ENCODE results near the gene STAM. TPM values are rescaled to one million over a fixed set of nuclear protein-coding genes. Genes with fewer than 3 reads are reported as not detected.

Gene STAM
- total and polyA plus RNA-seq, 2 donors (not counting 3 experiments of a cell fraction or from before 2014, with no cell fraction given) = 17.7 to 20.0 TPM

DNA sequence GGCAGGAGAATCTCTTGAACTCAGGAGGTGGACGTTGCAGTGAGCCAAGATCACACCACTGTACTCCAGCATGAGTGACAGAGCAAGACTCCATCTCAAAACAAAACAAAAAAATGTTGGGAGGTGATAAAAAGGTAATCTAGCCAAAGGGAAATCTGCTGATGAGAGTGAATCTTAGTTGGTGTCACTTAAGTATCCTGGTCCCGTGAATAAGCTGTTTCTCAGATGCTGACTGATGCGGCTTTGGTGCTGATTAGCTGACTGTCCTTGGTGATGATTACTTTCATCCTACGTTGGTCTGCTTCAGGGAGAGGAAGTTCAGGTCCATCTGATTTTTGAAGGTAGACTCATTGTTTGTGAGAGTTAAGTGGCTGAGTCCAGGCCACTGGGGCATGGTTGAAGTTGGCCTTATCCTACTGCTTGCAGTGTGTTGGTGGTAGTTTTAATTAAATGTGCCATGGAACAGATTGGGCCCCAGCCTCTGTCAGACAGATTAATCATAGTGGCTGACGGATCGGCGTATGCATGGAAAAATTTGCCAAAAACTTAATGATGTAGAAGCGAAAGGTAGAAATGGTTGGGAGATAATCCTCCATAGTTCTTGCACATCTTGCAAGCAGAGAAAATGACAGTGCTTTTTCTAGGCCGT lies 90.6 kb downstream of the STAM start:
- H2AFZ ChIP-seq (ENCODE audit: low read depth, low read length) = no peak overlapping the region
- no peak overlapping the region for H3K4me3 ChIP-seq (replicated peaks in 1 of 3; ENCODE audit: insufficient read depth in 1 of 3, low read depth in 1 of 3, low read length in 3 of 3)
- no TSS peak for BruUV-seq (replicated peaks)
- no peaks in the 10 kb centered on the region for H3K9me1 ChIP-seq (replicated peaks; ENCODE audit: control insufficient read depth, extremely low read depth, insufficient read depth, low read length)
- ChIA-PET CTCF (interaction anchor here (0.8 to 4.5 kb wide), 12 partner anchors 9 to 146 kb away, joined by 3 to 38 read pairs (median 3); partner anchors contain the start of gene STAM), POLR2A (no interaction called here)
- no peaks in the 10 kb centered on the region for H4K20me1 ChIP-seq (replicated peaks; ENCODE audit: control insufficient read depth, extremely low read depth, insufficient read depth, low read length)
- dilution Hi-C loops (cut with MboI; ENCODE audit: extremely low pct_ligation_motif_present, low sequenced_read_pairs) = no loop called here
- no peaks in the 10 kb centered on the region for H3K79me2 ChIP-seq (ENCODE audit: control insufficient read depth, insufficient read depth, low read length)
- H3K36me3 ChIP-seq (ENCODE audit: control insufficient read depth in 2 of 2, extremely low read depth in 1 of 2, insufficient read depth in 2 of 2, low read length in 2 of 2) = no peaks in the 10 kb centered on the region
- no peak overlapping the region for H3K27ac ChIP-seq (ENCODE audit: insufficient read depth, low read depth, low read length)
- no peaks in the 10 kb centered on the region for H3K9me3 ChIP-seq (replicated peaks; ENCODE audit: control insufficient read depth, insufficient read depth, low read length)
- intact Hi-C loops (cut with micrococcal nuclease) = loop anchor here (1.0 kb wide), 1 partner anchor 90 kb away; the partner anchor contains the start of gene STAM
- FAIRE-seq = no peak
- H3K27me3 ChIP-seq (ENCODE audit: control insufficient read depth in 2 of 2, insufficient read depth in 2 of 2, low read length in 2 of 2) = no peaks in the 10 kb centered on the region
- H3K4me1 ChIP-seq (ENCODE audit: control insufficient read depth, extremely low read depth, insufficient read depth, low read length) = peaks cover 9% of the 10 kb centered on the region
- no peak for DNase-seq (ENCODE audit: low read depth, low spot score)
- no peak overlapping the region for H3K9ac ChIP-seq (replicated peaks; ENCODE audit: extremely low read depth, insufficient read depth, low read length)
- no peak overlapping the region for H3K4me2 ChIP-seq (ENCODE audit: insufficient read depth, low read length)
- TF ChIP-seq, protein P1, sequence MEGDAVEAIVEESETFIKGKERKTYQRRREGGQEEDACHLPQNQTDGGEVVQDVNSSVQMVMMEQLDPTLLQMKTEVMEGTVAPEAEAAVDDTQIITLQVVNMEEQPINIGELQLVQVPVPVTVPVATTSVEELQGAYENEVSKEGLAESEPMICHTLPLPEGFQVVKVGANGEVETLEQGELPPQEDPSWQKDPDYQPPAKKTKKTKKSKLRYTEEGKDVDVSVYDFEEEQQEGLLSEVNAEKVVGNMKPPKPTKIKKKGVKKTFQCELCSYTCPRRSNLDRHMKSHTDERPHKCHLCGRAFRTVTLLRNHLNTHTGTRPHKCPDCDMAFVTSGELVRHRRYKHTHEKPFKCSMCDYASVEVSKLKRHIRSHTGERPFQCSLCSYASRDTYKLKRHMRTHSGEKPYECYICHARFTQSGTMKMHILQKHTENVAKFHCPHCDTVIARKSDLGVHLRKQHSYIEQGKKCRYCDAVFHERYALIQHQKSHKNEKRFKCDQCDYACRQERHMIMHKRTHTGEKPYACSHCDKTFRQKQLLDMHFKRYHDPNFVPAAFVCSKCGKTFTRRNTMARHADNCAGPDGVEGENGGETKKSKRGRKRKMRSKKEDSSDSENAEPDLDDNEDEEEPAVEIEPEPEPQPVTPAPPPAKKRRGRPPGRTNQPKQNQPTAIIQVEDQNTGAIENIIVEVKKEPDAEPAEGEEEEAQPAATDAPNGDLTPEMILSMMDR (IDR thresholded peaks at IDR 0.05; ENCODE audit: extremely low read depth in 1 of 2, insufficient read depth in 1 of 2, low read depth in 1 of 2, low read length in 2 of 2) = no peak
- TF ChIP-seq, protein P2, sequence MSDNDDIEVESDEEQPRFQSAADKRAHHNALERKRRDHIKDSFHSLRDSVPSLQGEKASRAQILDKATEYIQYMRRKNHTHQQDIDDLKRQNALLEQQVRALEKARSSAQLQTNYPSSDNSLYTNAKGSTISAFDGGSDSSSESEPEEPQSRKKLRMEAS (IDR thresholded peaks at IDR 0.05; ENCODE audit: insufficient read depth, insufficient read length) = no peak
- TF ChIP-seq POLR2AphosphoS5 (IDR thresholded peaks at IDR 0.05; ENCODE audit: insufficient read depth, low read depth, low read length) (no peak), FOS (IDR thresholded peaks at IDR 0.05; ENCODE audit: borderline replicate concordance, insufficient read depth, low read length) (no peak), POLR2A (IDR thresholded peaks at IDR 0.05; ENCODE audit: low read depth, low read length) (no peak), GATA2 (IDR thresholded peaks at IDR 0.05; ENCODE audit: insufficient read depth, insufficient read length, low read depth, low read length) (no peak), EZH2 (IDR thresholded peaks at IDR 0.05; ENCODE audit: borderline replicate concordance, low read depth, low read length, severe bottlenecking) (no peak), JUN (IDR thresholded peaks at IDR 0.05; ENCODE audit: borderline replicate concordance, insufficient read depth, insufficient read length, low read depth) (no peak)
